Caki2 (cell line): Measurements from ENCODE around the gene GPSM1. TPM values are rescaled to one million over a fixed set of nuclear protein-coding genes. Genes with fewer than 3 reads are reported as not detected.
"Not testable (repeated sequence)": the region's sequence is repeated elsewhere in the genome, so short reads cannot be mapped to it uniquely, and the experiment has no call there.

ENCODE experiments used
- DNase-seq: peaks from one replicate; pipeline ENCODE4 v3.0.0-alpha.2; 2015; ENCODE audit warnings: low read depth
- in situ Hi-C: cut with HindIII; loops from 2 replicates; pipeline ENCODE4 v1.10.0; 2016; ENCODE audit warnings: low sequenced_read_pairs, low pct_unique_long_range_greater_than_20kb, mixed read lengths
- total RNA-seq: library from RNA; depleted of rRNA; stranded (reverse); fragments of >200 nt; shearing (Covaris generic); gene quantifications from 2 replicates; pipeline ENCODE4 v1.2.3, GENCODE V29; 2014; ENCODE audit warnings: low replicate concordance; rRNA removed

GPSM1 gene
- total RNA-seq, 1 experiment from 2014 or later = 29.9 TPM

- DNase-seq, in situ Hi-C loops: not testable (repeated sequence)
These were observed 78.6 kb downstream of the GPSM1 start for GRCh38 chr9:136405904-136406303.

DNA sequence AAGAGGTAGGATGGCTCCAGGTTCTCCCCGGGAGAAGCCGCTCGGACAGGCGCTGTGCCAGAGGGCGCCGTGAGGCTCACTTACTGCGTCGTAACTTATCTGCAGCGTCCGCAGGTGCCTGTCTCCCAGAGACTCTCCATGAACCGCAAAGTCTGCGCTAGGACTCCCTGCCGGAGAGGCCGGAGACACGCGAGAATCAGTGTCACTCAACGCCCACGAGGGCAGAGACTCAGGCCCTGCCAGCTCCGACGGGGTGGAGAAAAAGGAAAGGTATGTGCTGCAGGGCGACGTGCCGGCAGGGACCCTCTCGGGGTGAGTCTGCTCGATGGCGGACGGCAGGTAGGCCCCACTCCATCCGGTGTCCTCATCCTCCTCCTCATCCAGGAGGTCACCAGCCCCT is 79.7 kb downstream of the GPSM1 start:
- in situ Hi-C loops, DNase-seq: not testable (repeated sequence)

DNA sequence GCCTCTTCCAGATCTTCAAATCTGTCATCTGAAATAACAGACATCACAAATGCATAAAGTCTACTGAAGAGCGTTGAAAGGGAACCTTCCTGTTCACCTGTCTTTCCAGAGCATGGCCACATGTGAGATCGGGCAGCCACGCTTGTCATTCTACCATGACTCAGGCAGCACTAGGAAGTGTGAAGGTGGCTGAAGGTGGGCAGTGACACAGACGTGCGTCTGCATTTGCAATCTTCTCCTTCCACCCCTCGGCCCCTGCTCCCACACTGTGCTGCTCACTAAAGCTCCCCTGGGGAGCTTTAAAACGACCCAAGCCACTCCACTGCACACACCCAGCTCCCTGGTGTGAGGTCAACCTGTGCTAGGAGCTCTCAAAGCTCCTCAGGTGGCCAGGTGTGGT is 80.6 kb downstream of the GPSM1 start:
- no peak for DNase-seq
- in situ Hi-C loops = no loop called here

Other genes with a start within 250 kb of the GPSM1 start
- gene NACC2, start 232.2 kb upstream of the GPSM1 start, total RNA-seq = 20.2 and 22.7 TPM in 2 replicates
- gene TMEM250, start 208.7 kb upstream of the GPSM1 start, total RNA-seq = 94.4 and 94.5 TPM in 2 replicates
- not detected in 2 replicates for gene LHX3, start 122.4 kb upstream of the GPSM1 start, total RNA-seq
- 16.4 and 39.3 TPM in 2 replicates for gene QSOX2, start 81.7 kb upstream of the GPSM1 start, total RNA-seq
- gene CCDC187, start 23.4 kb upstream of the GPSM1 start, total RNA-seq = 0.41 TPM in 1 of 2 replicates, not detected in the other
- gene DNLZ, start 36.2 kb downstream of the GPSM1 start, total RNA-seq = 26.9 and 37.8 TPM in 2 replicates
- 2.7 and 2.9 TPM in 2 replicates for gene CARD9, start 46.1 kb downstream of the GPSM1 start, total RNA-seq
- gene SNAPC4, start 72.6 kb downstream of the GPSM1 start, total RNA-seq = 2.2 and 5.6 TPM in 2 replicates
- 58.2 and 79.3 TPM in 2 replicates for gene ENTR1, start 83.1 kb downstream of the GPSM1 start, total RNA-seq
- 41.4 and 43.5 TPM in 2 replicates for gene PMPCA, start 83.1 kb downstream of the GPSM1 start, total RNA-seq
- 6.3 and 7.7 TPM in 2 replicates for gene INPP5E, start 112.3 kb downstream of the GPSM1 start, total RNA-seq
- 4.4 and 5.4 TPM in 2 replicates for gene SEC16A, start 155.5 kb downstream of the GPSM1 start, total RNA-seq
- 7.2 and 7.9 TPM in 2 replicates for gene NOTCH1, start 218.5 kb downstream of the GPSM1 start, total RNA-seq